Sigmoid colon (tissue), 7 donors: ENCODE data around the gene FEZF2. TPM values are rescaled to one million over a fixed set of nuclear protein-coding genes. Genes with fewer than 3 reads are reported as not detected.

Experiments used
- DNase-seq: peaks from one replicate; pipeline ENCODE4 v3.0.0-alpha.2; 2019
- H3K27ac ChIP-seq, 4 donors: fragments of 200-600 bp; sonication (generic); one replicate each; pipeline ENCODE4 v1.5.1; 2016 to 2019; ENCODE audit warnings: mild to moderate bottlenecking in 1 of 4
- H3K27me3 ChIP-seq, 3 donors: fragments of 200-600 bp; sonication (generic); one replicate each; pipeline ENCODE4 v1.5.1; 2019; ENCODE audit warnings: mild to moderate bottlenecking in 1 of 3
- H3K36me3 ChIP-seq, 4 donors: fragments of 200-600 bp; sonication (generic); one replicate each; pipeline ENCODE4 v1.5.1; 2016 to 2019
- H3K4me1 ChIP-seq, 4 donors: fragments of 200-600 bp; sonication (generic); one replicate each; pipeline ENCODE4 v1.5.1; 2017 to 2019
- H3K4me3 ChIP-seq, 4 donors: fragments of 200-600 bp; sonication (generic); one replicate each; pipeline ENCODE4 v1.5.1; 2017 to 2019; ENCODE audit warnings: mild to moderate bottlenecking in 2 of 4, moderate library complexity in 1 of 4
- H3K9me3 ChIP-seq, 4 donors: fragments of 200-600 bp in 3 of 4; sonication (generic) in 3 of 4; one replicate each; pipeline versions ENCODE4 v1.5.1 to v1.6.1; 2013 to 2019
- EP300 ChIP-seq, 4 donors: sonication (generic); formaldehyde crosslinking; IDR thresholded peaks; one replicate each; pipeline ENCODE4 v1.6.1; 2017; ENCODE audit warnings: antibody characterized with exemption in 4 of 4
- POLR2A ChIP-seq, 2 donors: fragments of 450-650 bp; IDR thresholded peaks; one replicate each; pipeline ENCODE4 v1.6.1; 2016; ENCODE audit warnings: antibody characterized with exemption in 2 of 2, mild to moderate bottlenecking in 2 of 2, moderate library complexity in 2 of 2
- POLR2AphosphoS5 ChIP-seq, 4 donors: sonication (generic); formaldehyde crosslinking; IDR thresholded peaks; one replicate each; pipeline ENCODE4 v1.6.1; 2017; ENCODE audit warnings: antibody characterized with exemption in 4 of 4
- WGBS, 2 donors: extraction: QIAGEN DNeasy Blood & Tissue Kit; methylation state at CpG; one replicate each; pipeline ENCODE4 v1.1.7; 2013; 5-methylcytosine and 5-hydroxymethylcytosine counted together
- intact Hi-C: fragments of 100-400 bp; cut with DNase I; formaldehyde crosslinking; loops from one replicate; pipeline ENCODE4 v1.15.1; 2023
- polyA plus RNA-seq, 3 donors: library from polyadenylated mRNA; stranded (reverse); fragments of 200-250 nt; gene quantifications; one replicate each; pipeline ENCODE4 v1.2.3, GENCODE V29; 2013
- total RNA-seq, 4 donors: library from RNA; depleted of rRNA; stranded (reverse); fragments of >200 nt; gene quantifications; one replicate each; pipeline ENCODE4 v1.1.0, GENCODE V29; 2016
- TF ChIP-seq, protein P1 (sequence below), 4 experiments: fragments of 450-650 bp in 3 of 4; fragments of 200-600 bp in 1 of 4; IDR thresholded peaks; one replicate each; pipeline ENCODE4 v1.5.1; 2016 to 2019; ENCODE audit warnings: antibody characterized with exemption in 4 of 4, mild to moderate bottlenecking in 3 of 4, moderate library complexity in 2 of 4
- donor health status: healthy with polysubstance abuse.
- donor health status: Bipolar disorder and iron deficiency.
- donor health status: healthy.

Gene FEZF2
- total RNA-seq, result not detected
- not detected for polyA plus RNA-seq

GRCh38 chr3:62373215-62373614, at the start of gene FEZF2:
Gene FEZF2 (minus strand): TSS chr3:62373550. CDS start chr3:62372868, 682 bp downstream.
- Histone ChIP-seq H3K36me3 (no peaks in the 10 kb centered on the region), H3K4me1 (peaks cover 0 to 60% (median 53%) of the 10 kb centered on the region in 4 donors), H3K27me3 (peaks cover 60 to 100% (median 96%) of the 10 kb centered on the region in 3 donors), H3K9me3 (no peaks in the 10 kb centered on the region), H3K27ac (no peak within 1 kb of the TSS), H3K4me3 (peak within 1 kb of the TSS in 2 of 4 donors; percentile 19 to 23)
- intact Hi-C loops, result no loop called here
- WGBS, 2 donors, result 5% methylated on average over 28 of the region's 28 CpGs
- no peak for DNase-seq
- TF ChIP-seq, protein P1, sequence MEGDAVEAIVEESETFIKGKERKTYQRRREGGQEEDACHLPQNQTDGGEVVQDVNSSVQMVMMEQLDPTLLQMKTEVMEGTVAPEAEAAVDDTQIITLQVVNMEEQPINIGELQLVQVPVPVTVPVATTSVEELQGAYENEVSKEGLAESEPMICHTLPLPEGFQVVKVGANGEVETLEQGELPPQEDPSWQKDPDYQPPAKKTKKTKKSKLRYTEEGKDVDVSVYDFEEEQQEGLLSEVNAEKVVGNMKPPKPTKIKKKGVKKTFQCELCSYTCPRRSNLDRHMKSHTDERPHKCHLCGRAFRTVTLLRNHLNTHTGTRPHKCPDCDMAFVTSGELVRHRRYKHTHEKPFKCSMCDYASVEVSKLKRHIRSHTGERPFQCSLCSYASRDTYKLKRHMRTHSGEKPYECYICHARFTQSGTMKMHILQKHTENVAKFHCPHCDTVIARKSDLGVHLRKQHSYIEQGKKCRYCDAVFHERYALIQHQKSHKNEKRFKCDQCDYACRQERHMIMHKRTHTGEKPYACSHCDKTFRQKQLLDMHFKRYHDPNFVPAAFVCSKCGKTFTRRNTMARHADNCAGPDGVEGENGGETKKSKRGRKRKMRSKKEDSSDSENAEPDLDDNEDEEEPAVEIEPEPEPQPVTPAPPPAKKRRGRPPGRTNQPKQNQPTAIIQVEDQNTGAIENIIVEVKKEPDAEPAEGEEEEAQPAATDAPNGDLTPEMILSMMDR (IDR thresholded peaks at IDR 0.05), result no peak
- TF ChIP-seq POLR2AphosphoS5 (IDR thresholded peaks at IDR 0.05) (no peak), POLR2A (IDR thresholded peaks at IDR 0.05) (no peak), EP300 (IDR thresholded peaks at IDR 0.05) (no peak)

DNA sequence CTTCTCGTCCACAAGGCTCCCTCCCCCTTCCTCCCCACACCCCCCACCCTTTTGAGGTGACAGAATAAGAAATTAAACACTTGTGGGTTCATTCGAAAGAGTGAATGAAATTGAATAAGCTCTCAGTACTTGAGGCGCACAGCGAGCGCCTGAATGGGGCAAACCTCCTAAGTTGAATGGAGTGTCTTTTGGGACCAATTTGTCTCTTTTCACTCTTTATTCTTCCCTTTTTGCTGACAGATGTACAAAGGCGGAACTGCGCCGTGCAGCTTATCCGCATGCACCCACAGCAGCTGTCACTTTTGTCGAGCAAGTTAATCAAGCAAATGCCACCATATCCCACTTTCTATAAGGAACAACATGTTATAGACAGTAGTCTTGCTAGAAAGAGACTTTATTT, 47.9 kb upstream of the FEZF2 start:
- Histone ChIP-seq H3K27ac (no peak overlapping the region), H3K4me1 (no peaks in the 10 kb centered on the region), H3K27me3 (peaks cover 0 to 6% (median 0%) of the 10 kb centered on the region in 3 donors), H3K36me3 (no peaks in the 10 kb centered on the region), H3K4me3 (no peak overlapping the region), H3K9me3 (no peaks in the 10 kb centered on the region)
- TF ChIP-seq, protein P1 (IDR thresholded peaks at IDR 0.05), result no peak
- TF ChIP-seq POLR2AphosphoS5 (IDR thresholded peaks at IDR 0.05) (no peak), EP300 (IDR thresholded peaks at IDR 0.05) (no peak), POLR2A (IDR thresholded peaks at IDR 0.05) (no peak)
- WGBS, 2 donors, result 83 to 92% methylated on average over 10 of the region's 10 CpGs
- intact Hi-C loops, result no loop called here
- no peak for DNase-seq

- Histone ChIP-seq H3K27me3 (no peaks in the 10 kb centered on the region), H3K9me3 (no peaks in the 10 kb centered on the region), H3K27ac (no peak overlapping the region), H3K4me1 (no peaks in the 10 kb centered on the region), H3K4me3 (no peak overlapping the region), H3K36me3 (no peaks in the 10 kb centered on the region)
- DNase-seq, result no peak
- 55 to 57% methylated on average over 3 of the region's 3 CpGs for WGBS, 2 donors
- no peak for TF ChIP-seq POLR2A (IDR thresholded peaks at IDR 0.05)
- TF ChIP-seq, protein P1 (IDR thresholded peaks at IDR 0.05), result no peak
- TF ChIP-seq EP300 (IDR thresholded peaks at IDR 0.05), result no peak
- TF ChIP-seq POLR2AphosphoS5 (IDR thresholded peaks at IDR 0.05), result no peak
- intact Hi-C loops, result no loop called here
These were observed 42.8 kb upstream of the FEZF2 start for GRCh38 chr3:62416144-62416543.

DNA sequence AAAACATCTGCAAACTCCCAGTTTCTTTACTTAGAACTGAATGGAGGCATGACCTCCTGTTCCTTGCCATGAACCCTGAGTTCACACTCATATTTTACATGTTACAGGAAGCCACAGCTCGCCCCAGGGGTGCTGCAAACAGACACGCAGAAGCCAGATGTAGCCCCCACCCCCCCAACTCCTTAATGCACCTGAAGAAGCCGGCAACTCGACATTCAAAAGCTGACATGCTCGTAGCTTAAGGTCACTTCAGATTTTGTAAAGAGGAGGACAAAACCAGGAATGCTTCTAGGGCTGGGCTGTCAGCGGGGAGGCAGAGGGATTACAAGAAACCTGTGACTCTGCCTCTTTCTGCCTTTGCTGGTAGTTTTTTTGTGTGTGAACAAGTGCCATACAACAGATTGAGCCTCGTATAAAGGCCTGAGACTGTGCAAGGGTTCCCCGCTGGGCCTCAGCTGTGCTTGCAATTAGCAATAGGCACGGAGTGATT, 42.0 kb upstream of the FEZF2 start:
- Histone ChIP-seq H3K4me1 (no peaks in the 10 kb centered on the region), H3K4me3 (no peak overlapping the region), H3K36me3 (no peaks in the 10 kb centered on the region), H3K9me3 (no peaks in the 10 kb centered on the region), H3K27ac (no peak overlapping the region), H3K27me3 (no peaks in the 10 kb centered on the region)
- no peak for TF ChIP-seq POLR2A (IDR thresholded peaks at IDR 0.05)
- TF ChIP-seq EP300 (IDR thresholded peaks at IDR 0.05), result no peak
- no peak for TF ChIP-seq POLR2AphosphoS5 (IDR thresholded peaks at IDR 0.05)
- TF ChIP-seq, protein P1 (IDR thresholded peaks at IDR 0.05), result no peak
- intact Hi-C loops, result no loop called here
- 43 to 74% methylated on average over 9 of the region's 9 CpGs for WGBS, 2 donors
- no peak for DNase-seq

DNA sequence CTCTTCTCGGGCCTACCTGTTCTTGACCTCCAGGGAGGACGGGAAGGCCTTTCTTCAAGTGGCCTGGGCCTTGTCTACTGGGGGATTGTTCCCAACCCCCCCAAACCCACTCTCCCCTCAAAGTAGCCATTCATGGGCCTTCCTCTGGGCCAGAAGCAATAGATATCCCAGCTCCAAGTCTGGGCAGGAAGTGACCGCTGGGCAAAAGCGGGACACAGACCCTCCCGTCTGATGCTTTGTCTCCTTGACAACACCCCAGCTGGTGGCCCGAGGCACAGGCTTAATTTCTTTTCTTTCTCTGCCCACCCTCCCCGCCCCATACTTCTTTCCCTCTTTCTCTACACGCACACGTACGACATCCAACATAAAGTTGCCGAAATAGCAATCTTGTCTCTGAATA, 41.4 kb upstream of the FEZF2 start:
- H3K27me3 ChIP-seq, result no peaks in the 10 kb centered on the region
- no peaks in the 10 kb centered on the region for H3K4me1 ChIP-seq
- no peak for DNase-seq
- no peak overlapping the region for H3K4me3 ChIP-seq
- H3K36me3 ChIP-seq, result no peaks in the 10 kb centered on the region
- H3K9me3 ChIP-seq, result no peaks in the 10 kb centered on the region
- TF ChIP-seq EP300 (IDR thresholded peaks at IDR 0.05) (no peak), POLR2AphosphoS5 (IDR thresholded peaks at IDR 0.05) (no peak), POLR2A (IDR thresholded peaks at IDR 0.05) (no peak)
- TF ChIP-seq, protein P1 (IDR thresholded peaks at IDR 0.05), result no peak
- H3K27ac ChIP-seq, result no peak overlapping the region
- WGBS, 2 donors, result 79 to 90% methylated on average over 11 of the region's 11 CpGs
- intact Hi-C loops, result no loop called here
